NCI-H345 (cell line): ENCODE results near the gene MPV17L2.

Source experiments
- DNase-seq: peaks from one replicate; lab custom pipeline; 2025; lab: John Stamatoyannopoulos, UW

The MPV17L2 gene

DNA sequence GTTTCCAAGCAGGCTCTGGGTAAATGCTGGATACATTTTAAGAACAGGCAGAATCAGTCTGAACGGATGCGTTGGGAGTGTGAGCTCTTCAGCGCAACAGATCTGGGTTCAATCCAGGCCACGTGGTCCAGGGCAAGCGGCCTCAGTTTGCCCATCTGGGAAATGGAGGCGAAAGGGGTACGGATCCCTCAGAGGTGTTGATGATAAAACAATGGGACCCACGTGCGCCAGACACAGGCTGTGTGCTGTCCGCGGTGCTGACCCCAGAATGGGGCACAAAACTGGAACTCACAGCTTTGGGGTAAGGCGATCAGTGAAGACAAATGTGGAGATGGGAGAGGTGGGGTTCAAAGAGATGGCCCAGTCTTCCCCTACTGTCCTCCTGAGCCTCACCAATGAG is 46.3 kb downstream of the MPV17L2 start:
- DNase-seq: no peak

DNA sequence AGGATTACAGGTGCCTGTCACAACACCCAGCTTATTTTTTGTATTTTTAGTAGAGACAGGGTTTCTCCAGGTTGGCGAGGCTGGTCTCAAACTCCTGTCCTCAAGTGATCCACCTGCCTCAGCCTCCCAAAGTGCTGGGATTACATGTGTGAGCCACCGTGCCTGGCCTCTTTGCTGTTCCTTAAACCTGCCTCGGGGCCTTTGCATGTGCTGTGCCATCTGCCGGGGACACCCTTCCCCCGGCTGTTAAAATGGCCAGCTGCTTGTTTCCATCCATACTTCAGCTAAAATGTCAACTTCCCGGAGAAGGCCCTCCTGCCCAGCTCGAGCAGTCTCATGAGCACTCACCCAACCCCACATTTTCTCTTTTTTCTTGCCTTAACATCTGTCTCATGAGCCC is 52.3 kb downstream of the MPV17L2 start:
- no peak for DNase-seq
